Measurements from ENCODE around the gene PDE7B.

DNA sequence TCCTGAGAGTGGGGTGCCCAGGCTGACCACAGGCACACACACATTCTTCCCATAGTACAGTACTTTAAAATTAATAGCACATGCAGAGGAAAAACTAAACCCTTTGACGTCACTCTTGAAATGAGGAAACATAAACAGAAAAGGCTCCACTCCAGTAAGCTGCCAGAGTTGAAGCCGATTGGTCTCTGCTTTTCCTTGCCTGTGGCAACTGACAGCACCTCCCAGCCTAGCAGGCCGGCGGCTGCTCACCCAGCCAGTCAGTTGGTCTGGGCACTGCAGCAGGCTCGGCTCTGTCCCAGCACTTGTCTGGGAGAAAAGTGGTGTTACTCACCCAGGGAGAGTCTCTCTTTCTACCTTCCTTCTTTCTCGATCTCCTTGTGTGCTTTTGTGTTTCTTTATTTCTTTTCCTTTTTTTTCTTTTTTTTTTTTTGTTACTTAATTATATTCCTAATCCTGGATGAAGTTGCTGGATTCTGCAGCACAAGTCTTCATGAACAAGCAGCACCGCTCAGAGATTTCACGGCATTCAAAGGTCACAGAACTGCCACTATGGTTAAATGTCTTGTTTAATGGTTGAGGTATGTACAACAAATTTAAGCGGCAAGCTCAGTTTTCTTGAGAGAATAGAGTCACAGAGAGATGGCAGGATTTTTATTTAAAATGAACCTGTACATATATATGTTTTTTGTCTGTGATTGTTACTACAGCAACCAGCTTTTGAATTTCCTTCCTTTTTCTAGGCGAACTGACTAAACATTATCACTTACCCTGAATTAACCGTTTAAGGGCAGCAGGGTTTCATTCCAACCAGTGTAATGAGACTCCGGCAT lies at the start of gene PDE7B:
- TF ChIP-seq, protein P1, sequence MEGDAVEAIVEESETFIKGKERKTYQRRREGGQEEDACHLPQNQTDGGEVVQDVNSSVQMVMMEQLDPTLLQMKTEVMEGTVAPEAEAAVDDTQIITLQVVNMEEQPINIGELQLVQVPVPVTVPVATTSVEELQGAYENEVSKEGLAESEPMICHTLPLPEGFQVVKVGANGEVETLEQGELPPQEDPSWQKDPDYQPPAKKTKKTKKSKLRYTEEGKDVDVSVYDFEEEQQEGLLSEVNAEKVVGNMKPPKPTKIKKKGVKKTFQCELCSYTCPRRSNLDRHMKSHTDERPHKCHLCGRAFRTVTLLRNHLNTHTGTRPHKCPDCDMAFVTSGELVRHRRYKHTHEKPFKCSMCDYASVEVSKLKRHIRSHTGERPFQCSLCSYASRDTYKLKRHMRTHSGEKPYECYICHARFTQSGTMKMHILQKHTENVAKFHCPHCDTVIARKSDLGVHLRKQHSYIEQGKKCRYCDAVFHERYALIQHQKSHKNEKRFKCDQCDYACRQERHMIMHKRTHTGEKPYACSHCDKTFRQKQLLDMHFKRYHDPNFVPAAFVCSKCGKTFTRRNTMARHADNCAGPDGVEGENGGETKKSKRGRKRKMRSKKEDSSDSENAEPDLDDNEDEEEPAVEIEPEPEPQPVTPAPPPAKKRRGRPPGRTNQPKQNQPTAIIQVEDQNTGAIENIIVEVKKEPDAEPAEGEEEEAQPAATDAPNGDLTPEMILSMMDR (IDR thresholded peaks at IDR 0.05; ENCODE audit: insufficient read depth, low read length) = no peak
- TF ChIP-seq, protein P2, sequence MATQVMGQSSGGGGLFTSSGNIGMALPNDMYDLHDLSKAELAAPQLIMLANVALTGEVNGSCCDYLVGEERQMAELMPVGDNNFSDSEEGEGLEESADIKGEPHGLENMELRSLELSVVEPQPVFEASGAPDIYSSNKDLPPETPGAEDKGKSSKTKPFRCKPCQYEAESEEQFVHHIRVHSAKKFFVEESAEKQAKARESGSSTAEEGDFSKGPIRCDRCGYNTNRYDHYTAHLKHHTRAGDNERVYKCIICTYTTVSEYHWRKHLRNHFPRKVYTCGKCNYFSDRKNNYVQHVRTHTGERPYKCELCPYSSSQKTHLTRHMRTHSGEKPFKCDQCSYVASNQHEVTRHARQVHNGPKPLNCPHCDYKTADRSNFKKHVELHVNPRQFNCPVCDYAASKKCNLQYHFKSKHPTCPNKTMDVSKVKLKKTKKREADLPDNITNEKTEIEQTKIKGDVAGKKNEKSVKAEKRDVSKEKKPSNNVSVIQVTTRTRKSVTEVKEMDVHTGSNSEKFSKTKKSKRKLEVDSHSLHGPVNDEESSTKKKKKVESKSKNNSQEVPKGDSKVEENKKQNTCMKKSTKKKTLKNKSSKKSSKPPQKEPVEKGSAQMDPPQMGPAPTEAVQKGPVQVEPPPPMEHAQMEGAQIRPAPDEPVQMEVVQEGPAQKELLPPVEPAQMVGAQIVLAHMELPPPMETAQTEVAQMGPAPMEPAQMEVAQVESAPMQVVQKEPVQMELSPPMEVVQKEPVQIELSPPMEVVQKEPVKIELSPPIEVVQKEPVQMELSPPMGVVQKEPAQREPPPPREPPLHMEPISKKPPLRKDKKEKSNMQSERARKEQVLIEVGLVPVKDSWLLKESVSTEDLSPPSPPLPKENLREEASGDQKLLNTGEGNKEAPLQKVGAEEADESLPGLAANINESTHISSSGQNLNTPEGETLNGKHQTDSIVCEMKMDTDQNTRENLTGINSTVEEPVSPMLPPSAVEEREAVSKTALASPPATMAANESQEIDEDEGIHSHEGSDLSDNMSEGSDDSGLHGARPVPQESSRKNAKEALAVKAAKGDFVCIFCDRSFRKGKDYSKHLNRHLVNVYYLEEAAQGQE (IDR thresholded peaks at IDR 0.05; ENCODE audit: insufficient replicate concordance, low read depth) = no peak
